ENCODE results near the gene PANK2. TPM values are rescaled to one million over a fixed set of nuclear protein-coding genes. Genes with fewer than 3 reads are reported as not detected.

The PANK2 gene
- polyA plus RNA-seq, 3 donors from 2014 or later = 42.1 to 53.0 (median 44.3) TPM

- peaks cover 5 to 26% (median 7%) of the 10 kb centered on the region in 3 donors for H3K36me3 Mint-ChIP-seq
- H3K4me1 Mint-ChIP-seq = peaks cover 0 to 1% of the 10 kb centered on the region in 2 donors
Observed at GRCh38 chr20:3862333-3862732, 26.9 kb upstream of the PANK2 start.

GRCh38 chr20:3863317-3863716 is 25.9 kb upstream of the PANK2 start:
- no peak for DNase-seq
- Mint-ChIP-seq H3K9me3 (no peaks in the 10 kb centered on the region), H3K27ac (peak overlapping the region in 1 of 6 donors; percentile 40), H3K4me3 (no peak overlapping the region), H3K4me1 (no peaks in the 10 kb centered on the region), H3K36me3 (peaks cover 3 to 22% (median 5%) of the 10 kb centered on the region in 3 donors), H3K27me3 (ENCODE audit: low read depth in 3 of 3) (no peaks in the 10 kb centered on the region)

More at GRCh38 chr20:3862333-3862732, 26.9 kb upstream of the PANK2 start:
- no peaks in the 10 kb centered on the region for H3K27me3 Mint-ChIP-seq (ENCODE audit: low read depth in 3 of 3)
- DNase-seq = no peak
- no peaks in the 10 kb centered on the region for H3K9me3 Mint-ChIP-seq
- H3K27ac Mint-ChIP-seq = no peak overlapping the region
- no peak overlapping the region for H3K4me3 Mint-ChIP-seq

DNA sequence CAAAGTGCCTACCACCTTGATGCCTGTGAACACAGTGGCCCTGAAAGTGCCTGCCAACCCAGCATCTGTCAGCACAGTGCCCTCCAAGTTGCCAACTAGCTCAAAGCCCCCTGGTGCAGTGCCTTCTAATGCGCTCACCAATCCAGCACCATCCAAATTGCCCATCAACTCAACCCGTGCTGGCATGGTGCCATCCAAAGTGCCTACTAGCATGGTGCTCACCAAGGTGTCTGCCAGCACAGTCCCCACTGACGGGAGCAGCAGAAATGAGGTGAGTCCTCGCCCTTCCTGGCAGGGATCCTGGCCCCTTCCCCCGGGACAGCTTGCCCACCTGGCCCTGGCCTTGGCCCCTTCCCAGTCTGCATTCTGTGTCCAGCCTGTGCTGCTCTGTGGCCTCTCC is 24.7 kb upstream of the PANK2 start:
- no peak for DNase-seq
- H3K27ac Mint-ChIP-seq = no peak overlapping the region
- peaks cover 3 to 19% (median 5%) of the 10 kb centered on the region in 3 donors for H3K36me3 Mint-ChIP-seq
- no peaks in the 10 kb centered on the region for H3K9me3 Mint-ChIP-seq
- H3K27me3 Mint-ChIP-seq (ENCODE audit: low read depth in 3 of 3) = no peaks in the 10 kb centered on the region
- no peak overlapping the region for H3K4me3 Mint-ChIP-seq
- no peaks in the 10 kb centered on the region for H3K4me1 Mint-ChIP-seq

GRCh38 chr20:3865152-3865886 is 23.9 kb upstream of the PANK2 start:
- DNase-seq = no peak
- H3K4me1 Mint-ChIP-seq = no peaks in the 10 kb centered on the region
- H3K9me3 Mint-ChIP-seq = no peaks in the 10 kb centered on the region
- H3K27ac Mint-ChIP-seq = no peak overlapping the region
- H3K27me3 Mint-ChIP-seq (ENCODE audit: low read depth in 3 of 3) = no peaks in the 10 kb centered on the region
- peaks cover 3 to 19% (median 5%) of the 10 kb centered on the region in 3 donors for H3K36me3 Mint-ChIP-seq
- H3K4me3 Mint-ChIP-seq = no peak overlapping the region

DNA sequence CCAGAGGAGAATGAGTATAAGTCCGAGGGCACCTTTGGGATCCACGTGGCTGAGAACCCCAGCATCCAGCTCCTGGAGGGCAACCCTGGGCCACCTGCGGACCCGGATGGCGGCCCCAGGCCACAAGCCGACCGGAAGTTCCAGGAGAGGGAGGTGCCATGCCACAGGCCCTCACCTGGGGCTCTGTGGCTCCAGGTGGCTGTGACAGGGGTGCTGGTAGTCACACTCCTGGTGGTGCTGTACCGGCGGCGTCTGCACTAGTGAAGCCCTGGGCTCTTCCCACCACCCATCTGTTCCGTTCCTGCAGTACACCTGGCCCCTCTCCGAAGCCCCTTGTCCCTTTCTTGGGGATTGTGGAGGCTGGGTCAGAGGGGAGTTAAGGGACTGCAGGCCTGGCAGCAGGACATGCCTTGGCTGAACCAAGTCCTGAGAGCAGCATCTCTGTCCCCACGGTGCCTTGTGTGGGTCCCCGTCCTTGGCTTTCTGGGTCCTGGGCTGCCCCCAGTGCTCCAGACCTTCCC is 23.2 kb upstream of the PANK2 start:
- no peaks in the 10 kb centered on the region for H3K9me3 Mint-ChIP-seq
- H3K27ac Mint-ChIP-seq = no peak overlapping the region
- no peaks in the 10 kb centered on the region for H3K27me3 Mint-ChIP-seq (ENCODE audit: low read depth in 3 of 3)
- H3K4me1 Mint-ChIP-seq = no peaks in the 10 kb centered on the region
- peaks cover 3 to 19% (median 5%) of the 10 kb centered on the region in 3 donors for H3K36me3 Mint-ChIP-seq
- no peak overlapping the region for H3K4me3 Mint-ChIP-seq
- DNase-seq = no peak

GRCh38 chr20:3866464-3866863 is 22.7 kb upstream of the PANK2 start:
- no peak overlapping the region for H3K4me3 Mint-ChIP-seq
- peak overlapping the region in 1 of 6 donors; percentile 58 for H3K27ac Mint-ChIP-seq
- H3K9me3 Mint-ChIP-seq = no peaks in the 10 kb centered on the region
- DNase-seq = no peak
- peaks cover under 1 to 19% (median 3%) of the 10 kb centered on the region in 3 donors for H3K36me3 Mint-ChIP-seq
- no peaks in the 10 kb centered on the region for H3K27me3 Mint-ChIP-seq (ENCODE audit: low read depth in 3 of 3)
- H3K4me1 Mint-ChIP-seq = no peaks in the 10 kb centered on the region

GRCh38 chr20:3867802-3868201 is 21.4 kb upstream of the PANK2 start:
- Mint-ChIP-seq H3K9me3 (no peaks in the 10 kb centered on the region), H3K27ac (no peak overlapping the region), H3K4me3 (no peak overlapping the region), H3K36me3 (peaks cover 2 to 12% (median 3%) of the 10 kb centered on the region in 3 donors), H3K27me3 (ENCODE audit: low read depth in 3 of 3) (no peaks in the 10 kb centered on the region), H3K4me1 (no peaks in the 10 kb centered on the region)
- no peak for DNase-seq

DNA sequence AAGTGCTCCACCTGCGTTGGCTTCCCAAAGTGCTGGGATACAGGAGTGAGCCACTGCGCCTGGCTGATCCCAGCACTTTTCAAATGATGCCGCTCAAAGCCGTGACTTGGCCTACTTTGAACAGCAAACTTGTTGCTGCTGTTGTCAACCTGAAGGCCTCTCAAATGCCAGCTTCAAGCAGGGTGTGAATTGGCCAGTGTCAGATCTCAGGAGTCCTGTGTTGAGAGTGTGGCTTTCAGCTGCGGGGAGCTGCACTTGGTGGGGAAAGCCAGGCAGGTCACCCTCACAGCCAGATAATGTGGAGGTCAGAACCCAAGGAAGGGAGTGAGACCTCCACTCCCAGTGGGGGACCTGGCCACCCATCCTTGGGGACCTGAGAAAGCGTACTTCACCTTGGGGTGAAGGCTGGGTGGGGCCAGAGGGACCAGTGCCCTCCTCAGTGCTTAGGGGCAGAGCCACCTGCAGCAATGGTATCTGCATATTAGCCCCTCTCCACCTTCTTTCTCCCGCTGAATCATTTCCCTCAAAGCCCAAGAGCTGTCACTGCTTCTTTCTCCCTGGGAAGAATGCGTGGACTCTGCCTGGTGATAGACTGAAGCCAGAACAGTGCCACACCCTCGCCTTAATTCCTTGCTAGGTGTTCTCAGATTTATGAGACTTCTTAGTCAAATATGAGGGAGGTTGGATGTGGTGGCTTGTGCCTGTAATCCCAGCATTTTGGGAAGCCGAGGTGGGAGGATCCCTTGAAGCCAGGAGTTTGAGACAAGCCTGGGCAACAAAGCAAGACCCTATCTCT is 19.1 kb upstream of the PANK2 start:
- no peaks in the 10 kb centered on the region for H3K27me3 Mint-ChIP-seq (ENCODE audit: low read depth in 3 of 3)
- no peak overlapping the region for H3K4me3 Mint-ChIP-seq
- peaks cover 5 to 6% of the 10 kb centered on the region in 2 donors for H3K4me1 Mint-ChIP-seq
- H3K27ac Mint-ChIP-seq = peak overlapping the region in 1 of 6 donors; percentile 40
- H3K9me3 Mint-ChIP-seq = no peaks in the 10 kb centered on the region
- DNase-seq = no peak
- H3K36me3 Mint-ChIP-seq = peaks cover 3 to 11% (median 6%) of the 10 kb centered on the region in 3 donors

- H3K27ac Mint-ChIP-seq = peak overlapping the region in 1 of 6 donors; percentile 12
- no peaks in the 10 kb centered on the region for H3K9me3 Mint-ChIP-seq
- no peaks in the 10 kb centered on the region for H3K27me3 Mint-ChIP-seq (ENCODE audit: low read depth in 3 of 3)
- peaks cover 3 to 11% (median 6%) of the 10 kb centered on the region in 3 donors for H3K36me3 Mint-ChIP-seq
- no peak overlapping the region for H3K4me3 Mint-ChIP-seq
- DNase-seq = no peak
- peaks cover 9 to 16% of the 10 kb centered on the region in 2 donors for H3K4me1 Mint-ChIP-seq
Observed at GRCh38 chr20:3871550-3872265, 17.5 kb upstream of the PANK2 start.

DNA sequence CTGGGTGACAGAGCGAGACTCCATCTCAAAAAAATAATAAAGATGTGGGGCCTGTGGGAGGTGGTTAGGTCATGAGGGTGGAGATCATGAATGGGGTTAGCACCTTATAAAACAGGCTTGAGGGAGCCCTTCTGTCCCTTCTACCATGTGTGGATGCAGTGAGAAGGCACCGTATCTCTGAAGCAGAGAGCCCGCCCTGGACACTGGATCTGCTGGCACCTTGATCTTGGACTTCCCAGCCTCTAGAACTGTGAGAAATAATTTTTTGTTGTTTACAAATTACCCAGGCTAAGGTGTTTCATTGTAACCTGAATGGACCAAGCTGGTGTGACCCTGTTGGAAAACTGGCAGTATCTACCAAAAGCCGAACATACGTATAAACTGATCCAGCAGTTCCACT is 15.7 kb upstream of the PANK2 start:
- peaks cover 9 to 16% of the 10 kb centered on the region in 2 donors for H3K4me1 Mint-ChIP-seq
- peak overlapping the region in 3 of 6 donors; percentile 28 to 40 (median 34) for H3K27ac Mint-ChIP-seq
- H3K27me3 Mint-ChIP-seq (ENCODE audit: low read depth in 3 of 3) = no peaks in the 10 kb centered on the region
- no peak for DNase-seq
- H3K9me3 Mint-ChIP-seq = no peaks in the 10 kb centered on the region
- H3K4me3 Mint-ChIP-seq = no peak overlapping the region
- peaks cover 3 to 11% (median 6%) of the 10 kb centered on the region in 3 donors for H3K36me3 Mint-ChIP-seq

- Mint-ChIP-seq H3K4me1 (peaks cover 9 to 16% of the 10 kb centered on the region in 2 donors), H3K4me3 (no peak overlapping the region), H3K9me3 (no peaks in the 10 kb centered on the region), H3K36me3 (peaks cover 3 to 11% (median 6%) of the 10 kb centered on the region in 3 donors), H3K27ac (peak overlapping the region in 3 of 6 donors; percentile 24 to 73 (median 40)), H3K27me3 (ENCODE audit: low read depth in 3 of 3) (no peaks in the 10 kb centered on the region)
- DNase-seq = no peak
Observed at GRCh38 chr20:3874194-3874844, 14.9 kb upstream of the PANK2 start.

DNA sequence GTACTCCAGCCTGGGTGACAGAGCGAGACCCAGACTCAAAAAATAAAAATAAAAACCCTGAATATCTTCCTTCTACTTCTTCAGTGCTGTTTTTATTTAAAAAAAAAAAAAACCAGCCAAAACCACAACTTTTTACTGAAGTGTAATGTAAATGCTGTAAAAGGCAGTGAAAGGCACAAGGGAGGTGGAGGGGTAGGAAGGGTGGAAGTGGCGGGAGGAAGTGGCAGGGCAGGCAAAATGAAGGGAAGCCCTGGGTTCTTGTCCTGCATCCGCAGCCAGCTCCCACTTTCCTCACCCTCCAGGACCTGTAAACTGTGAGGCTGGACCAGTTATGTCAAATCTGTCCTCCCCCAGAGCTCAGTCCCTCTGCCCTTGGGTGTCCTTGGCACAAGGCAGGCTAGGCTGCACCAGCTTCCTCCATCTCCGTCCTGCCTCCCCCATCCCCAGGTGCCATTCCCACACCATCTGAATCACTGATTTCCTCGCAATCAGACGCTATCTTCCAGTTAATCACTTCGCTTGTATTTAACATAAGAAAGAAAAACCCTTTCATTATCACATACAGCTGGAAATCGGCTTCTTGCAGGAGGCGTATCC is 13.7 kb upstream of the PANK2 start:
- no peak for DNase-seq
- Mint-ChIP-seq H3K27me3 (ENCODE audit: low read depth in 3 of 3) (no peaks in the 10 kb centered on the region), H3K36me3 (peaks cover 3 to 11% (median 6%) of the 10 kb centered on the region in 3 donors)

DNA sequence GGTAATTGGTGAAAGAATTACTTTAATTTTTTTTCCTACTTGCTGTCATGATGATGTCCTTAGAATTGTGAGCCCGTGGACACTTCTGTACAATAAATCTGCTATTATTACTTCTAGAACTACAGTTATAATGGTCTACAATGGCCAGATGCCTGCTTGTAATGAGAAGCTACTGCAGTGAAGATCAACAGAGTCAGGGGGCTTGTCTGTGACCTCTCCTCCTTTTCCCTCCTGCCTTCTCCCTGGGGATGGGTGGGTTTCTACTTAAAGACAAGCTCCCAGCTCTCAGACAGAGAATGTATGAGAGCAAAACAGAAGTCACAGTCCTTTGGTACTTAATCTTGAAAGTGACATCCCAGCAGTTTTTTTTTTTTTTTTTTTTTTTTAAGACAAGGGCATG is 13.2 kb upstream of the PANK2 start:
- Mint-ChIP-seq H3K27me3 (ENCODE audit: low read depth in 3 of 3) (peaks cover 0 to 2% (median 0%) of the 10 kb centered on the region in 3 donors), H3K36me3 (peaks cover 3 to 11% (median 6%) of the 10 kb centered on the region in 3 donors), H3K4me1 (peaks cover 9 to 16% of the 10 kb centered on the region in 2 donors), H3K9me3 (no peaks in the 10 kb centered on the region), H3K27ac (peak overlapping the region in 1 of 6 donors; percentile 6), H3K4me3 (no peak overlapping the region)
- DNase-seq = no peak

More for the DNA sequence above, 13.7 kb upstream of the PANK2 start:
- Mint-ChIP-seq H3K27ac (peak overlapping the region in 3 of 6 donors; percentile 40 to 71 (median 64)), H3K4me1 (peaks cover 9 to 16% of the 10 kb centered on the region in 2 donors), H3K9me3 (no peaks in the 10 kb centered on the region), H3K4me3 (no peak overlapping the region)
